ENCODE data around the gene NR6A1. TPM values are rescaled to one million over a fixed set of nuclear protein-coding genes. Genes with fewer than 3 reads are reported as not detected.

Gene NR6A1
- total and polyA plus RNA-seq, 11 donors = 0.65 to 5.7 (median 1.6) TPM

DNA sequence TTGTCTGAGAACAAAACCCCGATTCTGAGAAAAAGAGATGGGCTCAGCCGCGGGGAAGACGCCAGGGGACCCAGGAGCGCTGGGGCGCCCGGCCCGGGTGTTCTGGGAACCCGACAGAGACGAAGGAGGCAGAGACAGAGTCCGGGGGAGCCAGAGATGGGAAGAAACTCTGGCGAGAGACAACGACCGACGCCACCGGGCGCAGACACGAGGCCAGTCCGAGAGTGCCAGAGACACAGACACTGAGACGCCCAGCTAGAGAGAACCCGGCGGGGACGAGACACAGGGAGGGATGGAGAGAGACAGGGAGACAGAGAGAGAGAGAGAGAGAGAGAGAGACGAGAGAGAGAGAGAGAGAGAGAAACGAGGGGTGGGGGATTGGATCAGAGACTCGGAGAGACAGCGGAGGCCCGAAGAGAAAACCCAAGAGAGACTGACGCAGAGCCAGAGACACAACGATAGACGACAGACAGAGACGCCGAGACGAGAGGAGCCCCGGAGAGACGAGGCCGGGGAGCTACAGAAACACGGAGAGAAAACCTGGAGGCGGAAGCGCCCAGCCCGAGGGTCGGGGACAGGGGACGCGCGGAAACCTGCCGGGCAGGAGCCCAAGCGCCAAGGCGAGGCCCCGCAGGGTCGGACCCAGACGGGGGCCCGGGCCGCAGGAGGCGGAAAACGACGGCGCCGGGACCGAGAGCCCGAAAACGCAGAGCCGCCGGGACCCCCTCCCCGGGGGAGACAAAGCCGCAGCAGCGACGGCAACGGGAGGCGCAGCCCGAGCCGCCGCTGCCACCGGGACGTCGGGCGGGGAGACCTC, 267.2 kb downstream of the NR6A1 start:
- no peak for DNase-seq
- H3K27ac ChIP-seq = no peak overlapping the region

DNA sequence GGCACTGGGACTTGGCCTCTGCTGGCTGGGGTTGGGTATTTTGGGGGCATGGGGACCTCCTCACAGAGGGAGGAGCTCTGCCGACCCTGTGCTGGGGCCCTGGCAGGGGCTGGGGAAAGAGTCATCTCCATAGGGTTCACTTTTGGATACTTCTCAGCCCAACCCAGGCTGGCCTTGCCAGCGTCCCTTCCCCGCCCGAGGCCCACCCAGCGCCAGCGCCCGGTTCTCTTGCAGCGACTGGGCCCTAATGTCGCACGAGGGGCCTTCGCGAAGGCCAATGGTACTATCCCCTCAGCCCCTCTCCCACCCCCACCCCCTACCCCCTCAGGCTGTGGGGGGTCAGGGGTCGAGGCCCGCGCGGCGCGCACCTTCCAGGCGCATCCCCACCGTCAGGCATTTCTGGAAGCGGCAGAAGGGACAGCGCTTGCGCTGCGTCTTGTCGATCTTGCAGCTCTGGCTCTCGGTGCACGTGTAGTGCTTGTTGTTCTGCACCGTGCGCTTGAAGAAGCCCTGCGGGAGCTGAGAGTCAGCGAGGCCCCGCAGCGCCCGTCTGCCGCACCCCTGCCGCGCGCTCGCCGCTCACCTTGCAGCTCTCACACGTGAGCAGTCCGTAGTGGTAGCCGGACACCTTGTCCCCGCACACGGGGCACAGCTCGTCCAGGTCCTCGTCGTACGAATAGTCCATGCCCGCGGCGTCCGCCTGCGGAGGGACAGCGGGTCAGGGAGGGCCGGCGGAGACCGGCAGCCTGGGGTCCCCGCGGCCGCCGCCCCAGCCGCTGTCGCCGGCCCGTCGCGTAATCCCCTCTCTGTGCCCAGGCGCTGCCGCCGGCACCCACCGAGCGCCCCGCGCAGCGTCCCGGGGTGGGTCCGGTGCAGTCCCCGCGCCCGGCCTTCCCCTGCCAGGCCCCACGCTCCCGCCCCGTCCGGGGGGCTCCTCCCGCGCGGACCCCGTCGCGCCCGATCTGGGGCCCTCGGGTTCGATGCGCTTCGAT, 268.1 kb downstream of the NR6A1 start:
- intact Hi-C loops (cut with DNase I) = no loop called here
- Histone ChIP-seq H3K4me3 (peak overlapping the region in 1 of 12 donors; percentile 5), H3K9me3 (no peaks in the 10 kb centered on the region), H3K36me3 (no peaks in the 10 kb centered on the region), H3K4me1 (peaks cover 0 to 23% (median 4%) of the 10 kb centered on the region in 12 donors), H3K27ac (no peak overlapping the region), H3K27me3 (peaks cover 22 to 70% (median 51%) of the 10 kb centered on the region in 9 donors)
- TF ChIP-seq, protein P1, sequence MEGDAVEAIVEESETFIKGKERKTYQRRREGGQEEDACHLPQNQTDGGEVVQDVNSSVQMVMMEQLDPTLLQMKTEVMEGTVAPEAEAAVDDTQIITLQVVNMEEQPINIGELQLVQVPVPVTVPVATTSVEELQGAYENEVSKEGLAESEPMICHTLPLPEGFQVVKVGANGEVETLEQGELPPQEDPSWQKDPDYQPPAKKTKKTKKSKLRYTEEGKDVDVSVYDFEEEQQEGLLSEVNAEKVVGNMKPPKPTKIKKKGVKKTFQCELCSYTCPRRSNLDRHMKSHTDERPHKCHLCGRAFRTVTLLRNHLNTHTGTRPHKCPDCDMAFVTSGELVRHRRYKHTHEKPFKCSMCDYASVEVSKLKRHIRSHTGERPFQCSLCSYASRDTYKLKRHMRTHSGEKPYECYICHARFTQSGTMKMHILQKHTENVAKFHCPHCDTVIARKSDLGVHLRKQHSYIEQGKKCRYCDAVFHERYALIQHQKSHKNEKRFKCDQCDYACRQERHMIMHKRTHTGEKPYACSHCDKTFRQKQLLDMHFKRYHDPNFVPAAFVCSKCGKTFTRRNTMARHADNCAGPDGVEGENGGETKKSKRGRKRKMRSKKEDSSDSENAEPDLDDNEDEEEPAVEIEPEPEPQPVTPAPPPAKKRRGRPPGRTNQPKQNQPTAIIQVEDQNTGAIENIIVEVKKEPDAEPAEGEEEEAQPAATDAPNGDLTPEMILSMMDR (IDR thresholded peaks at IDR 0.05) = no peak
- no peak for TF ChIP-seq POLR2A (IDR thresholded peaks at IDR 0.05)
- WGBS, 4 donors = 5 to 11% (median 8%) methylated on average over 47 to 96 of the region's 96 CpGs
- DNase-seq (peak in 1 of 5 donors; percentile 19), ATAC-seq (no peak)

More for the DNA sequence above, 267.2 kb downstream of the NR6A1 start:
- ATAC-seq = no peak
- H3K9me3 ChIP-seq = no peaks in the 10 kb centered on the region
- peaks cover 0 to 23% (median 4%) of the 10 kb centered on the region in 12 donors for H3K4me1 ChIP-seq
- WGBS, 4 donors = 2 to 3% (median 2%) methylated on average over 50 to 76 of the region's 76 CpGs
- H3K4me3 ChIP-seq = peak overlapping the region in 9 of 12 donors; percentile 1 to 36 (median 17)
- peaks cover 22 to 68% (median 51%) of the 10 kb centered on the region in 9 donors for H3K27me3 ChIP-seq
- H3K36me3 ChIP-seq = no peaks in the 10 kb centered on the region
- TF ChIP-seq, protein P1 (IDR thresholded peaks at IDR 0.05) = no peak
- no peak for TF ChIP-seq POLR2A (IDR thresholded peaks at IDR 0.05)
- intact Hi-C loops (cut with DNase I) = no loop called here

DNA sequence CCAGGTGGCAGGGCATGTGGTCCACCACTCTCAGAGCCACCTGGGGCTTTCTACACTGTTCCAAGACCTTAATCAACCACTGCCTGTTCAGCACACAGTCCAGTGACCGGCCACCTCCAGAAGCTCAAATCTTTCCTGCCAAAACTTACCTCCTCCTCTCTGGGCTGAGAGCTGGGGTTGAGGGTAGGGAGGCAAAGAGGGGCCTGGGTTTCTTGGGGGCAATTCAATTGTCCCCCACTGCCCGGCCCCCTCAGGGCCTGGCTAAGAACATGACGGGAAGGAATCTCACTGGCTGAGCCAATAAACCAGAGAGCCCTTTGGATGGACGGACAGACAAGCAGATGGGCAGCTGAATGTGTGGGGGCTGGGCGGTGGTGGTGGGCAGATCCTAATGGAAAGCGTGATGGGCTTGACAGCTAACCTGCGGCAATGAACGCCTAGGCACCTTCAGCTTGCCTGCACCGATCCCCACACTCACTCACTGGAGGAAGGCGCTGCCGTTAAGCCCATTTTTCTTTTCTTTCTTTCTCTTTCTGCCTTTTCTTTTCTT, 269.3 kb downstream of the NR6A1 start:
- Histone ChIP-seq H3K36me3 (no peaks in the 10 kb centered on the region), H3K9me3 (no peaks in the 10 kb centered on the region), H3K4me3 (no peak overlapping the region), H3K4me1 (peaks cover 0 to 23% (median 4%) of the 10 kb centered on the region in 12 donors), H3K27ac (no peak overlapping the region), H3K27me3 (peaks cover 22 to 70% (median 51%) of the 10 kb centered on the region in 9 donors)
- WGBS, 4 donors = 61 to 71% (median 67%) methylated on average over 11 of the region's 11 CpGs
- DNase-seq = peak in 1 of 5 donors; percentile 2
- intact Hi-C loops (cut with DNase I) = no loop called here
- no peak for TF ChIP-seq POLR2A (IDR thresholded peaks at IDR 0.05)
- TF ChIP-seq, protein P1 (IDR thresholded peaks at IDR 0.05) = no peak
- ATAC-seq = no peak
